HG02970 (cell line): ENCODE data around the gene DROSHA.
"Not testable (repeated sequence)": the region's sequence is repeated elsewhere in the genome, so short reads cannot be mapped to it uniquely, and the experiment has no call there.

Experiments
- ATAC-seq: cut with Tn5 transposase; IDR thresholded peaks from one replicate; pipeline ENCODE4 v1.9.1; 2021; ENCODE audit warnings: mild to moderate bottlenecking, moderate library complexity, moderate number of reproducible peaks; ENCODE audit not compliant: unreplicated experiment, low FRiP score

The DROSHA gene

DNA sequence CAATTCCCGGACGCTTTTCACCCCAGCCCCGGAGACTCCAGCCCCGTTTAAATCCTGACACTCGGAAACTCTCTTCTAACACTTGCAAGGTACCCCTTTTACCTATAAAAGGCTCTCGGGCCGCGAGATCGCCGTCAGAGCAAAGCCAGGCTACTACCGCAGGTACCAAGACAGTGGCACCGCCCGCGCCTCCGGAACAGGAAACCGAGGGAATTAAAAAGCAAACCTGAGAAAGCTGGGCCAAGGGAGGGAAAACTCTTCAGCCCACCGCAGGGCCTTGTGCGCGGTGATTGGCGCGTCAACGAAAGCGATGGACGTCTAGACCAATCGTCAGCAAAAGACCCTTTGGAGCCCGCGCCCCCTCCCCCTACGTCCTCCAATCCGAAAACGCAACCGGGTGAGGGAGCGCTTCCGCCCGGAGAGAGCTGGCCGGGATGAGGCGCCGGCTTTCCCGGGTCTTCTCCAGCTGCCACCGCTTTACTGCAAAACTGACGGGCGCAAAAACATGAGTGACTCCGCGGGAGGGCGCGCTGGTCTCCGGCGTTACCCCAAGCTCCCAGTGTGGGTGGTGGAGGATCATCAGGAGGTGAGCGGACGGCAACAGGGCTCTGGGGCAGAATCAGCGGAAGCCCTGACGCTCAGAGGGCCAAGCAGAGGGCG lies at the start of gene DROSHA, which contains the start of gene C5orf22:
TSS of gene DROSHA (minus strand) at position 206 of the 660 bp plus-strand sequence. CDS start 3,034 bp downstream, outside the sequence.
TSS of gene C5orf22 (plus strand) at position 414 of the 660 bp plus-strand sequence. CDS start at position 506, 92 bp downstream.
- ATAC-seq, result peak; percentile 95

- no peak for ATAC-seq
Observed at GRCh38 chr5:31579558-31579957, 47.7 kb upstream of the DROSHA start.

- ATAC-seq, result no peak
Observed at GRCh38 chr5:31577438-31577837, 45.5 kb upstream of the DROSHA start.

- no peak for ATAC-seq
Observed at GRCh38 chr5:31574772-31575171, 42.9 kb upstream of the DROSHA start.

DNA sequence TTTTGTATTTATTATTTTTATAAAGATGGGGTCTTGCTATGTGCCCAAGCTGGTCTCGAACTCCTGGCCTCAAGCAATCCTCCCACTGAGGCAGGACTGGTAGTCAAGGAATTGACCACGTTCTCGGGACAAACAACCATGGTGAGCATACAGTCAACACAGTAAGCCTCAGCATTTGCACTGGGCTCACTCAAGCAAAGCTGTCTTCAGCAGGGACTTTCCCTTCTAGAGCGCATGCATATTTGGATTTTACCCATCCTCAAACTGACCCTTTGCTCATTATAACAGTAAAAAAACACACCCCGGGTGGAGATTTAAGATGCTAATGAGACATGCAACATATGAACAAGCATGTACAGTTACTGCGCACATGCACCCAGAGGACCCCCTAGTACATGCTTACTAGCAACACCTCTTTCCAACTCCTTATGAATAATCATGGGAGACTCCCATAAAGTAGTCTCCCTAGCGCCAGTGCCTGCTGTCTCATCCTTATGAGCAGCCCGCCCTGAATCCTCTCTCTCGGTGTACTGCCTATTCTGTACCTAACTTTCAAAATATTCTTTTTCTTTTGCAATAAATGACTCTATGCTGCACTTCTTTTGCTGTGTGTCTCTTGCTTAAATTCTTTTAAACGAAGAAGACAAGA lies 41.7 kb upstream of the DROSHA start:
- peak; percentile 72 for ATAC-seq

DNA sequence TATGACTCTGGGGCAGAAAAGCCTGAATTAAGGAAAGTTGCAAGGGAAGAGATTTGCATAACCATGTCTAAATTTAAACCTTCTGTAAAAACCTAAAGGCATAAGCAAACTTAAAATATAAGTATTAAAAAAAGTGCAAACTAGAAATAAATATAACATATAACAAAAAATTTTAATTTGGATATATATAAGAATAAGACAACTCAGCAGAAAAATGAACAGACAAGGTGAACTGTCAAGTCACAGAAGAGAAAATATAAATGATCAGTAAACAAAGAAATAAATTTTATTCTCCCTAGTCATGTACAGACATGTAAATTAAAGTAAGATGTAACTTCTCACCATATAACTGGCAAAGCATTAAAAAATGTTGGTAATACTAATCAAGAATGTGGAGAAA lies 37.2 kb upstream of the DROSHA start:
- no peak for ATAC-seq

DNA sequence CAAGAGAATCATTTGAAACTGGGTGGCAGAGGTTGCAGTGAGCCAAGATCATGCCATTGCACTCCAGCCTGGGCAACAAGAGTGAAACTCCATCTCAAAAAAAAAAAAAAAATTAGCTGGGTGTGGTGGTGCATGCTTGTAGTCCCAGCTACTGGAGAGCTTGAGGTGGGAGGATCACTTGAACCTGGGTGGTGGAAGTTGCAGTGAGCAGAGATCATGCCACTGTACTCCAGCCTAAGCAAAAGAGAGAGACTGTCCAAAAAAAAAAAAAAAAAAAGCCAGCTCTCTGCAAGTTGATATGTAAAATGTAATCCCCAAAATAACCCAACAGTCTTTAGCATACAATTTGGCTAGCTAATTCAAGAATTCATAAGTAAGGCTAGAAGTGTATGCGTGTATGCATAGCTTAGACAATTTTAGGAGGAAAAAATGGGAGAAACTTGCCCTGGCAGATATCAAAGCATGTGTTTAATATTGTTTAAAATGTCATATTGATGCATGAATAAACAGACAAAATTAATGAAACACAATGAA lies 36.5 kb upstream of the DROSHA start:
- no peak for ATAC-seq

DNA sequence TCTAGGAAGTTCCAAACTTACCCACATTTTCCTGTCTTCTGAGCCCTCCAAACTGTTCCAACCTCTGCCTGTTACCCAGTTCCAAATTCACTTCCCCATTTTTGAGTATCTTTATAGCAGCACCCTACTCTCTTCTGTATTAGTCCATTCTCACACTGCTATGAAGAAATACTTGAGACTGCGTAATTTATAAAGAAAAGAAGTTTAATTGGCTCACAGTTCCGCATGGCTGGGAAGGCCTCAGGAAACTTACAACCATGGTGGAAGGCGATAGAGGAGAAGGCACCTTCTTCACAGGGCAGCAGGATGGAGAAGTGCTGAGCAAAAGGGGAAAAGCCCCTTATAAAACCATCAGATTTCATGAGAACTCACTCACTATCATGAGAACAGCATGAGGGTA lies 34.5 kb upstream of the DROSHA start:
- not testable (repeated sequence) for ATAC-seq

- ATAC-seq, result no peak
Observed at GRCh38 chr5:31563216-31563615, 31.3 kb upstream of the DROSHA start.

GRCh38 chr5:31561946-31562345 lies 30.1 kb upstream of the DROSHA start:
- ATAC-seq, result no peak

DNA sequence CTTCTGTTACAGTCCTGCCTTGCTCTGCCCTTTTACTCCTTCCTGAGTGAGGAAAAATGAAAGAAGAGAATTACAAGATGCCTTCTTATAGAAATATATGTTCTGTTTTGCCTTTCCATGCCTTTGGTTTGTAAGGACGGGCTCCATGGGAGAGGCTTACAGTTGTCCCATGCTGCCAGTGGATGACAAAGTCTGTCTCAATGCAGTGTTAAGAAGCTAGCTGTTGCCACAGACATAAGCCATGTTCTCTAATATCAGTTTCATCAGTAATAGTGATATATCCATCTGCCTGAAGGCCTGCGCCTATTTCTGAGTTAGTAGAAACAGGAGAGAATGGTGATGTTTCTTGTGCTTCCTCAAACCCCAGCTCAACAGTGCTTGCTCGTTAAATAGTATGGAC lies 28.0 kb upstream of the DROSHA start:
- ATAC-seq, result no peak

DNA sequence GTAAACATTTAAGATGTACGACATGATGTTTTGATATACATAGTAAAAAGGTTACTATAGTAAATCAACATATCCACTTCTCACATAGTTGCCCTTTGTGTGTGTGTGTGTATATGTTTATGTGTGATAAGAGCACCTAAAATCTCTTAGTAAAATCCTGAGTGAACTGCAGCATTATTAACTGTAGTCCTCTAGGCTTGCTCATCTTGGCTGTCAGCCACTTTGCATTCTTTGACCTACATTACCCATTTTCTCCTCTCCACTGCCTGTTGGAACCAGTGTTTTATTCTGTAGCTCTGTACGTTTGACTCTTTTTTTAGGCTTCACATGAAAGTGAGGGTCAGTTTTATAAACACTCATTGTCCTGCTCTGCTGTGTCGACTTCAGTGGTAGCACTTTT lies 24.6 kb upstream of the DROSHA start:
- no peak for ATAC-seq

DNA sequence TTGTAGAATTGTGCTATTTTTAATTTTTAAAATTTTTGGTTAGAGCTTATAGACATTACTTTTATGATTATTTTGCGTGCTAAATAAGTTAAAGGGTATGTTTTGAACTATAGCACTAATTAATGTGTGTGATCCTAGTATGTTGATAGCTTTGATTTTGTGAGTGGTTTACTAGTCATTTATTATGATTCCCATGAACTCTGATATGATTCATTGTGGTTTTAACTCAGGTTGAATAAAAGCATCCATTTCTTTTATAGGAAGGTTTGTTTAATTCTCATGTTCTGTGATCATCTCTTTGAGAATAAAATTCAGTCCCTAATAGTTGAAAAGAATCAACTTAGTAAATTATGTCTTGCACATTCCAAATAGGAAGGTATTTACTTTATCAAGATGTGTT lies 22.7 kb upstream of the DROSHA start:
- no peak for ATAC-seq

- ATAC-seq, result no peak
Observed at GRCh38 chr5:31553863-31554262, 22.0 kb upstream of the DROSHA start.

- ATAC-seq, result no peak
Observed at GRCh38 chr5:31551878-31552277, 20.0 kb upstream of the DROSHA start.

DNA sequence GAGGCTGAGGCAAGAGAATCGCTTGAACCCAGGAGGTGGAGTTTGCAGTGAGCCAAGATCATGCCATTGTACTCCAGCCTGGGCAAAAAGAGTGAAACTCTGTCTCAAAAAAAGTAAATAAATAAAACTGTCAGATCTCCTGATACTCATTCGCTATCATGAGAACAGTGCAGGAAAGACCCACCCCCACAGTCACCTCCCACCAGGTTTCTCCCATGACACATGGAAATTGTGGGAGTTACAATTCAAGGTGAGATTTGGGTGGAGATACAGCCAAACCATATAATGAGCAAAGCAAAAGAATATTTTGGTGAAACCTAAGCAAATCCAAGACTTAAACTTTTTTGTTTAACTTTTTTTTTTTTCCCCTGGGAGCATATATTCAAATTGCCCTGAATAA lies 17.2 kb upstream of the DROSHA start:
- not testable (repeated sequence) for ATAC-seq

DNA sequence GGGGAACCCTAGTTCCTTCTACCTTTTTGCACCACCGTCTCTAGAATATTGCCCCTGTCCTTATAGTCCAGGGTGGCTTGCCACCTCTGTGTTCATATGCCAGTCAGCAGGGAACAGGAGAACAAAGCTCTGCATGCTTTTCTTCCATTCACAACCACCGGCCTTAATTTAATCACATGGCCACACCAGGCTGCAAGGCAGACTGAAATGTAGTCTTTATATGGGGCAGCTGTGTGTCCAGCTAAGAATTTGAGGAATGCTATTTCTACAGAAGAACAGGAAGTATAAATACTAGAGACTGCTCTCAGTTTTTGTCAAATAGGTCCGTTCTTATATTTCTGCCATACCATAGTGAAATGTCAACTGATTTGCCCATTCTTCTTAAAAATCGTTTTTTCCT lies 6.0 kb upstream of the DROSHA start:
- no peak for ATAC-seq

DNA sequence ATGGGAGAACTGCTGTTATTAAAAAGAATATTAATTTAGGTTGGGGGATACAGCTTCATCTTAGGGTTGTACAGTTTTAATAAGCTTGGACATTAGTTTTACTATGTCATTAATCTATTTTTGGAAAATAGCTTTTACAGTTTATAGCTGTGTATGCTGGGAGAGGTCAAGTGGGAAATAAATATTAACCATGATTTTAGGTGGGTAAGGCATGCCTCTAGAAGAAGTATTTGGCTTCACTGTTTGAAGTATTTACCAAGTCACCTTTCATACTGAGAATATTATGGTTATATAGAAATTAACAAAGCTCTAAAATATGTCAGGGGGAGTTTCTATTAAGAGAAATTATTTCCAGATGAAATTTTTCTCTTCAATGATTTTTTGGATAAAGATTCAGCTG lies 5.5 kb upstream of the DROSHA start:
- ATAC-seq, result no peak

GRCh38 chr5:31536873-31537272 lies 5.0 kb upstream of the DROSHA start:
- no peak for ATAC-seq

- ATAC-seq, result no peak
Observed at GRCh38 chr5:31534527-31535046, 2.7 kb upstream of the DROSHA start.

DNA sequence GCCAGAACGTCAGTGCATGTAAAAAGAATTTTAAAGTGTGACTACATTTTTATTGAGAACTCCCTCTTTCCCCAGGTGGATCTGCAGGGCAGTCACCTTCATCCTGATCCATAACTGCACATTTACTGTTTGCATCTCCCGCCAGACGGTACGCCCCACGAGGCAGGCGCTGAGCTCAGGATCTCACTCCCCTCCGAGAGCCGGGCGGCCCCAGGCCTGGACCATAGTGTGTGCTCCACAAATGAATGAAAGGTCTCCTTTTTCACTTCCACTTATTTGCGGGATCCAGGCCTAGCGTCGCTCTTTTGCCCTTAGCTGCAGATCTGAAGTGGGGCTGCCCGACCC lies 378 bp downstream of the DROSHA start:
- ATAC-seq, result peak; percentile 28
